CD4-positive, alpha-beta T cell treated with Interleukin-1 beta for 1 hour (primary cell): Measurements from ENCODE around the gene CACNA1H.
A peak's percentile ranks its signal among the peaks of the same experiment; 100 is the strongest.
"Not testable (repeated sequence)": the region's sequence is repeated elsewhere in the genome, so short reads cannot be mapped to it uniquely, and the experiment has no call there.

Experiments used
- DNase-seq, 2 donors: peaks; one replicate each; pipeline ENCODE4 v3.0.0-alpha.2; 2020 to 2022

The CACNA1H gene

DNA sequence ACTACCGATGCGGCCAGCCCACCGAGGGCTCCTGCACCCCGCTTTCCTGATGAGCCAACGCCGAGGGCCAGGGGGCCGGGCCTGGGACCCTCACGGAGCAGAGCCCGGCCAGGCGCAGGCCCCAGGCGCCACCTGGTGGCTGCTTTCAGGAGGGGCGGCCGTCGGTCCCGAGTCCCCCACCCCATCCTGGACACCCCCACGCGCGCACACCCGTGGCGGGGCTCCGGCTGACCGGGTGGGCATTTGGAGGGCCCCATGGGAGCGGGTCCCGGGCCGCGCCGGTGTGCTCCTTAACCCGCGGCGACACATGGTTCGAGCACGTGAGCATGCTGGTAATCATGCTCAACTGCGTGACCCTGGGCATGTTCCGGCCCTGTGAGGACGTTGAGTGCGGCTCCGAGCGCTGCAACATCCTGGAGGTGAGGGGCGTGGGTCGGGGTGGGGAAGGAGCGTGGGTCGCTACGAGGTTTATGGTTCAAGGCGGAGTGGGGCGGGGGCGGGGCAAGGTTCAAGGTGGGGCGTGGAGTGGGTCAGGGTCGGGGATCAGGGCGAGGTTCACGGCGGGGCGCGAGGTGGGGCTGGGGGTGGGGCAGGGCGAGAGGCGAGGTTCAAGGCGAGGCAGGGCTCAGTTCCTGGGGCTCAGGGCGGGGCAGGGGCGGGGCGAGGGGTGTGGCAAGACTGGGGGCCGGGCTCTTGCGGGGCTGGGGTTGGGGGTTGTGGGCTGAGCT, 41.9 kb downstream of the CACNA1H start:
- peak in 1 of 2 donors; percentile 4 for DNase-seq

DNA sequence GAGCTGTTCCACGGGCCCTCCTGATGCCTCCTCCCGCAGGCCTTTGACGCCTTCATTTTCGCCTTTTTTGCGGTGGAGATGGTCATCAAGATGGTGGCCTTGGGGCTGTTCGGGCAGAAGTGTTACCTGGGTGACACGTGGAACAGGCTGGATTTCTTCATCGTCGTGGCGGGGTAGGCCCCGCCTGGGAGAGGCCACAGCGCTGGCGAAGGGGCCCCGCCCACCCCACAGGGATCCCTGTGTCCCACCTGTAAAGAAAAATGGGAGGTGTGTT, 42.4 kb downstream of the CACNA1H start:
- DNase-seq = no peak

DNA sequence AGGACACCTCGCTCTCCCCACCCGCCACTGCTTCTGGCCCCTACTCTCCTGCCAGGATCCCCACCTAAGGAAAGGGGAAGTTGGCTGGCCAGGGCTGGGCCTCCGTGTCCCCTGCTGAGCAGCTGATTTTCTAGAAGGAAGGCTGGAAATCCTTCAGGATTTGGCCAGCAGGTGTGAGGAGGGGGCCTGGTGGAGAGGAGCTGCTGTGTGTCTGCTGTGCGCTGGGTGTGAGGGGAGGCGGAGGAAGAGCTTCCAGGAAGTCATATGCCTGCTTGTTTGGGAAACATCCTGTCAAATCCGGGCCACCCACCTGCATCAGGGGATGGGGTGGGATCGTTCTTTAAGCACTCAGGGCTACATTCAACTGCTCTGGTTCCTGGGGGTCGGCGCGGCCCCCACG, 43.6 kb downstream of the CACNA1H start:
- DNase-seq = no peak

DNA sequence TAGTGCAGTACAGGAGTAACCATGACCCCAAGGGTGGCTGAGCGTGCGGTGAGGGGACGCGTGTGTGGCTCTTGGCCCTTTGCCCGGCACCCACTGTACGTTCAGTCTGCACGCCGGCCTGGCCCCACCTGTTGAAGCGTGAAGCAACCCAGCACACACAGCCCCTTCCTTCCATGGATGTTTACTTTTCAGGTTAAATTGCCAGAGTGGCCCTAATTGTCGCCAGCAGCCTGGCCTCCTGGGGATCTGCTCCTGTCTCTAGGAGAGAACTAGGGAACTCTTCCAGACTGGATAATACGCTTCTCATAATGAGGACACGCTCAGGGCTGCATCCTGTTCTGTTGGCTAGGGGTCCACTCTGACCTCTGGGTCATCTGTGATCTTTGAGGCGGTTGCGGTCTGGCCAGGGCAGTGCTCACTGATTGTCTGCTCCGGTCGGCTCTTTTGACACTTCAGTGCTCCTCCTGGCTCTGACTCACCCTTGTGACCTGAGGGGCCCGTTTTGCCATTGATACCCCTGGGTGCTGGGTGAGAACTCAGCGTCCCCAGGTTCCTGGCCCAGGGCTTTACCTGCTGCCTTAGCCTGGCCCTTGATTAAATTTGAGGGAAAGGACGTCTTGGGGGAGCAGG, 44.4 kb downstream of the CACNA1H start:
- no peak for DNase-seq

DNA sequence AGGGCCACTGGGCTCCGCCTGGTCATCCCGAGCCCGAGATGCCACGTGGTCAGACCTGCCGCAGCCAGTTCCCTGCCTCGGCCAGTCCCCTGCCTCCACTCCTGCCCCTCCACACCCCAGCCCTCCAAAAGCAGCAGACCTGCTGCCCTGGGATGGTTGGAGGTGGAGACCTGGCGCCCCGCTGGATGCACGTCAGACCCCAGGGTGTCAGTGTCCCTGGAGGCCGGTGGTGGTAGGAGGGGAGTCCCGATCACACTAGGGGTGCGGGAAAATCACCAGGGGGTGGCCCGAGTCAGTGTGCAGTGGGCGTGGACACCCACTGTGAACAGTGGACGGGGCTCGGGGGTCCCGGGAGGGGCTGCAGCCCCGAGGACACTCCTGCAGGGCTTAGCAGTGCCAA, 45.3 kb downstream of the CACNA1H start:
- DNase-seq = no peak

DNA sequence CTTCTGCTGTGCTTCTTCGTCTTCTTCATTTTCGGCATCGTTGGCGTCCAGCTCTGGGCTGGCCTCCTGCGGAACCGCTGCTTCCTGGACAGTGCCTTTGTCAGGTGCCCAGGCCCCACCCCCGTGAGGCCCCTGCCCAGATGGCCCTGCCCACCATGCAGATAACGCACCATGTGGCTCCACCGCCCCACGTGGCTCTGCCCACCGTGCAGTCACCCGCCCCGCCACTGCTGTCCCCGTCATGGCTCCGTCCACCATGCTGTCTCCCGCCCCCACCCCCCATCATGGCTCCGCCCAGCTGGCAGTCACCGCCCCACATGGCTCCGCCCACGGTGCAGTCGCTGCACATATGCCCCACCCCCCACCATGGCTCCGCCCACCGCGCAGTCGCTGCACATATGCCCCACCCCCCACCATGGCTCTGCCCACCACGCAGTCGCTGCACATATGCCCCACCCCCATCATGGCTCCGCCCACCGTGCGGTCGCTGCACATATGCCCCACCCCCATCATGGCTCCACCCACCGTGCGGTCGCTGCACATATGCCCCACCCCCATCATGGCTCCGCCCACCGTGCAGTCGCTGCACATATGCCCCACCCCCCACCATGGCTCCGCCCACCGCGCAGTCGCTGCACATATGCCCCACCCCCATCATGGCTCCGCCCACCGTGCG, 45.9 kb downstream of the CACNA1H start:
- DNase-seq = not testable (repeated sequence)

DNA sequence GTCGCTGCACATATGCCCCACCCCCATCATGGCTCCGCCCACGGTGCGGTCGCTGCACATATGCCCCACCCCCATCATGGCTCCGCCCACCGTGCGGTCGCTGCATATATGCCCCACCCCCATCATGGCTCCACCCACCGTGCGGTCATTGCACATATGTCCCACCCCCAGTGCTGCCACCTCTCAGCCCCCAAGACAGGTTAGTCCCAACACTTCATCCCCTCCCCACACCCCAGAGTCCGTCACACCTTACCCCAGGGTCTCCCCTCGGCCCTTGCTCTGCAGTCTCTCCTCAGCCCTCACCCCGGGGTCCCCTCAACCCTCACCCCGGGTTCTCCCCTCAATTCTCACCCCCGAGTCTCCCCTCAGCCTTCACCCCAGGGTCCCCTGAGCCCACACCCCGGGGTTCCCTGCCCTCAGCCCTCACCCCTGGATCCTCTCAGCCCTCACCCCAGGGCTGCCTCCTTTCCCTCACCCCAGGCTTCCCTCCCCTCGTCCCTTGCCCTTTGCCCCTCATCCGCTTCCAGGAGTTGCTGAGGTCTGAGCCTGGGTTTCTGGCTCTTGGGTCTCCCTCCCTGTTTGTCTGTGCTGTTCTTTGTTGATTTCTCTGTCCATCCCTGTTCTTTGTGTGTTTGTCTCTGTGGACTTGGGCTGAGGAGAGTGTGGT, 46.6 kb downstream of the CACNA1H start:
- no peak for DNase-seq

DNA sequence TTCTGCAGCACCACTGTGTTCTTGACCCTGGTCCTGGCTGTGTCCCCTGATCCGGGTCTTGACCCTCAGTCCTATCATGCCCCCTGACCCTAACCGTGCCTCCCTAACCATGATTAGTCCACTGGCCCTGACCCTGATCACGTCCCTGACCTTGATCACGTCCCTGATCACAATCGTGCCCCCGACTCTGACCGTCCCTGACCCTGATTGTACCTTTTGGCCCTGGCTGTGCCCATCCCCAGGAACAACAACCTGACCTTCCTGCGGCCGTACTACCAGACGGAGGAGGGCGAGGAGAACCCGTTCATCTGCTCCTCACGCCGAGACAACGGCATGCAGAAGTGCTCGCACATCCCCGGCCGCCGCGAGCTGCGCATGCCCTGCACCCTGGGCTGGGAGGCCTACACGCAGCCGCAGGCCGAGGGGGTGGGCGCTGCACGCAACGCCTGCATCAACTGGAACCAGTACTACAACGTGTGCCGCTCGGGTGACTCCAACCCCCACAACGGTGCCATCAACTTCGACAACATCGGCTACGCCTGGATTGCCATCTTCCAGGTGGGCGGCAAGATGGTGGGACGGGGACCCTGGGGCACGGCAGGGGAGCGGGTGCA, 47.2 kb downstream of the CACNA1H start:
- no peak for DNase-seq

DNA sequence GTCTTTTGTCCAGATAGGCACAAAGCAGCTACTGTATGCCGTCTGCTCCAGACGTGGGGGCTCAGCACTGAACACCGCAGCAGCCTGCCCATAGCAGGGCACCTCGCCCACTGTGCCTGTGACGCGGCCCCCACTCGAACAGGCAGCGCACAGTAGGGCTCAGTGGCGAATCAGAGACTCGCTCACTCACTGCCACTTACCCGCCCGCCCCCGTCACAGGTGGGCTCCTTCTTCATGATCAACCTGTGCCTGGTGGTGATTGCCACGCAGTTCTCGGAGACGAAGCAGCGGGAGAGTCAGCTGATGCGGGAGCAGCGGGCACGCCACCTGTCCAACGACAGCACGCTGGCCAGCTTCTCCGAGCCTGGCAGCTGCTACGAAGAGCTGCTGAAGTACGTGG, 48.5 kb downstream of the CACNA1H start:
- no peak for DNase-seq

DNA sequence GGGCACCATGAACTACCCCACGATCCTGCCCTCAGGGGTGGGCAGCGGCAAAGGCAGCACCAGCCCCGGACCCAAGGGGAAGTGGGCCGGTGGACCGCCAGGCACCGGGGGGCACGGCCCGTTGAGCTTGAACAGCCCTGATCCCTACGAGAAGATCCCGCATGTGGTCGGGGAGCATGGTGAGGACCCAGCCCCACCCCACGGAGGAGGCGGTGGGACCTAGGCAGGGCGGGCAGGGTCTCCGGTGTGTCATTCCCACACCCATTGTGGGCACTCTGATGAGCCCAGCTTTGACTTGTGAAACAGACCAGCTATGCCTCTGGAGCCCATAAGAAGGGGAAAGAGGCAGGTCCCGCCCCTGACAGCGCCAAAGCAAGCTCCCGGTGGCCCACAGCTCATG, 49.4 kb downstream of the CACNA1H start:
- DNase-seq = no peak

DNA sequence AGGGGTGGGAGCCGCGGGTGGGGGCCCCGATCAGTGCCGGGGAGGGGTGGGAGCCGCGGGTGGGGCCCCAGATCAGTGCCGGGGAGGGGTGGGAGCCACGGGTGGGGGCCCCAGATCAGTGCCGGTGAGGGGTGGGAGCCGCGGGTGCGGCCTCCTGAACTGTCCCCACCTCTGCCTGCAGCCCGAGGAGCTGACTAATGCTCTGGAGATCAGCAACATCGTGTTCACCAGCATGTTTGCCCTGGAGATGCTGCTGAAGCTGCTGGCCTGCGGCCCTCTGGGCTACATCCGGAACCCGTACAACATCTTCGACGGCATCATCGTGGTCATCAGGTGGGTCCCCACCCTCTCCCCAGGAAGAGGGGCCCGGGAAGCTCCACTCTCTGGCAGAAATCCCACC, 52.0 kb downstream of the CACNA1H start:
- DNase-seq = no peak

DNA sequence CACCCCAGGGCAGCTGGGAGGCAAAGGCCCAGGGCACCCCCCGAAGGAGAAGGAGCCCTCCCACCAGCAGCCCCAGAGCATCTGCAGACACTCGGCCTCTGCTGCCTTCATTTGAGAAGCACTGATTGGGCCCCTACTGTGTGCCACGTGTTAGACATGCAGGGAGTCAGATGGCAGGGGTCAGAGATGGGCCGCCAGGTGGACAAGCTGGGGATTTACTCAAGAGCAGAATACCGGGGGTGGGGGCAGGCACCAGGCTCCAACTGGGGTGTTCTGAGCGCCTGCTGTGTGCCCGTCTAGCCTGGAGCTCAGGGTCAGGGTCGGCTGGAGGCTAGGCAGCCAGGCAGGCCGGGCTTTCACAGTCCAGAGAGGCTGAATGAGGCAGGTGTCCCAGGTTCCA, 53.4 kb downstream of the CACNA1H start:
- DNase-seq = no peak

DNA sequence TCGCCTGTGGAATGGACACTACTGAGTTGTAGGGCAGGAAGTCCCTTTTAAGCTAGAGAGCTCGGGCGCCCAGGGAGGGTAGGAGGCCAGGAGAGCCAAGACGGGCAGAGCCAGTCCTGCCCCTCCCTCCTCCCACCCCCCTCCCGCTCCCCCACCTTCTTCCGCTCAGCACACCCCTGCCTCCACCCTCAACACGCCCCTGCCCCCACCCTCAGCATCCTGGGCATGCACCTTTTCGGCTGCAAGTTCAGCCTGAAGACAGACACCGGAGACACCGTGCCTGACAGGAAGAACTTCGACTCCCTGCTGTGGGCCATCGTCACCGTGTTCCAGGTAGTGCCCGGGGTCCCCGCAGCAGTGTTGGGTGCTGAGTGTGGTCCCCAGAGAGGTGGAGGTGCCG, 53.9 kb downstream of the CACNA1H start:
- peak; percentile 8 to 31 for DNase-seq

DNA sequence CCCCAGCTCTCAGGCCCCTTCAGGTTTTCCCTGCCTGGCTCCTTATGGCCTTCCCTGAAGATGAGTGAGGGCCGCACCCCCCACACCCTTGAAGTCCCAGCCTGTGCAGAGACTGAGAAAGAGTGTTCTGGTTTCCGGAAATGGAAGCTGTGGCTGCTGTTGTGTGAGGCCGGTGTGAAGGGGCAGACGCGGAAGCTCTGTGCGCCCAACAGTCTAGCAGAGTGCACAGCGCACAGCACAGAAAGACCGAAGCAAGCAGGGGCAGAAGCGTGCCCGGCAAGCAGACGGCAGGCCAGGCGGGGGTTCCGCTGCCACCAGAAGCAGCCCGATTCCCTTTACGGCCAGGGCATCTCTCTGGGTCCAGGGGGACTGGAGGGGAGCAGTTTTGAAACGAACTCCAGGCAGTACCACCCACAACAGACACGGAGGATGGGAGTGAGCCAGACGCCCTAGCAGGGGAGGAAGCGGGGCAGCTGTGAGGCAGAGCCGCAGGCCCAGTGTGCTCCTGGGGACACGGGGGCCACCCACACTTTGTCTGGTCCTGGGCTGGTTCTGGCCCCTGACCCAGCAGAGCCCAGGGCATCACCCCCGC, 55.4 kb downstream of the CACNA1H start:
- peak in 1 of 2 donors; percentile 13 for DNase-seq

DNA sequence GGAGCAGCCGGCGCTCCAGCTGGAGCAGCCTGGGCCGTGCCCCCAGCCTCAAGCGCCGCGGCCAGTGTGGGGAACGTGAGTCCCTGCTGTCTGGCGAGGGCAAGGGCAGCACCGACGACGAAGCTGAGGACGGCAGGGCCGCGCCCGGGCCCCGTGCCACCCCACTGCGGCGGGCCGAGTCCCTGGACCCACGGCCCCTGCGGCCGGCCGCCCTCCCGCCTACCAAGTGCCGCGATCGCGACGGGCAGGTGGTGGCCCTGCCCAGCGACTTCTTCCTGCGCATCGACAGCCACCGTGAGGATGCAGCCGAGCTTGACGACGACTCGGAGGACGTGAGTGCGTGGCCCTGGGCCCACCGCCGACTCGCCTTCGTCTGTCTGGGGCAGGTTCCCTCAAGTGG, 56.2 kb downstream of the CACNA1H start:
- no peak for DNase-seq

DNA sequence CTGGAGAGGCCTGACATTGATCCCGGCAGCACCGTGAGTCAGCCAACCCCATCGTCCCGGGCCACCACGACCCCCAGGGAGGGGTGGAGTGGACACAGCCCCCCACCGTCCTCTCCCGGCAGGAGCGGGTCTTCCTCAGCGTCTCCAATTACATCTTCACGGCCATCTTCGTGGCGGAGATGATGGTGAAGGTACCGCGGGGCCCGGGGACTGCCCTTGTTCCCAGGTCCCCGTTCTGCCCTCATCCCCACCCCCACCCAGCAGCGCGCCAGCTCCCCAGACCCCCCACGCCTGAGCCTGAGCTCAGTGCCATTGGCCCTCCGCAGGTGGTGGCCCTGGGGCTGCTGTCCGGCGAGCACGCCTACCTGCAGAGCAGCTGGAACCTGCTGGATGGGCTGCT, 57.6 kb downstream of the CACNA1H start:
- no peak for DNase-seq

DNA sequence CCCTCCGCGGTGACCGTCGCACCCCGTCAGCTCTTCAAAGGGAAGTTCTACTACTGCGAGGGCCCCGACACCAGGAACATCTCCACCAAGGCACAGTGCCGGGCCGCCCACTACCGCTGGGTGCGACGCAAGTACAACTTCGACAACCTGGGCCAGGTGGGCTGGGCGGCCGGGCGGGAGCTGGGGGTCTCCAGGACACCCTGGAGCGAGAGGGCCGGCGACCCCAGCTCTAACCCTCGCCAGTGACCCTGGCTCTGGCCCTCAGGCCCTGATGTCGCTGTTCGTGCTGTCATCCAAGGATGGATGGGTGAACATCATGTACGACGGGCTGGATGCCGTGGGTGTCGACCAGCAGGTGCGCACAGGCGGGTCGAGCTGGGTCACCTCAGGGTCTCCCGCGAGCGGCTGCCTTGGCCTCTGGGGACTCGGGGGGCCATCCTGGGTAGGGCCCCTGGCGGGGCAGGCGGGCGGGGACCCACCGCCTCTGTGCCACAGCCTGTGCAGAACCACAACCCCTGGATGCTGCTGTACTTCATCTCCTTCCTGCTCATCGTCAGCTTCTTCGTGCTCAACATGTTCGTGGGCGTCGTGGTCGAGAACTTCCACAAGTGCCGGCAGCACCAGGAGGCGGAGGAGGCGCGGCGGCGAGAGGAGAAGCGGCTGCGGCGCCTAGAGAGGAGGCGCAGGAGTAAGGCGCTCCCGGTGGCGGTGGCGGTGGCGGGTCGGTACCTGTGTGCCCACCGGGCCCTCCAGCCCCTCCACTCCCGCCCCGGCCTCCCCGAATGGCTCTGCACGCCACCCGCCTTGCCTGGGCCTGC, 58.8 kb downstream of the CACNA1H start:
- DNase-seq = no peak

DNA sequence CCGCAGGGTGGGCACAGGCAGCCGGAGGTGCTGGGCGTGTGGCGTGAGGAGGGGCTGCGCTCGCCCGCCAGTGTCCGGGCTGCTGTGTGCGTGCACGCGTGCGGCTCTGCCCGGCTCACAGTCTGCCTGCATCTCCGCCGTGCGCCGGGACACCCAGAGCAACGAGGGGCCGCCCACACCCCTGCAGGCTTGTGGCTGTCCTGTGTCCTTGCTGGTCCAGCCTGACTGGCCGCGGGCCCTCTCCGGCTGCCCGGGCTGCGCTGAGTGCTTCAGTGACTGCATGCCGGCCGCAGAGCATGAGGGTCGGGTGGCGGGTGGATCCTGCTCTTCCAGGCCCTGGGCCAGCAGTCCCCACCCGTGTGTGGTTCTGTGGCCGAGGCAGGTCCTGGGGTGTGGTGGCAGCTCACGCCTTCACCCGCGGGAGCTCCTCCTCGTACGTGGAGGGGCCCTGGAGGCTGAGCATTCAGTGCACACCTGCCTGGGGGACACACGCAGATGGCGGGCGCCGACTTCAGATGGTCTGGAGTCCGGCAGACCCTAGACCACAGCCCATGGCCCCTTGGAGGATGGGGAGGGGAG, 59.8 kb downstream of the CACNA1H start:
- DNase-seq = no peak

DNA sequence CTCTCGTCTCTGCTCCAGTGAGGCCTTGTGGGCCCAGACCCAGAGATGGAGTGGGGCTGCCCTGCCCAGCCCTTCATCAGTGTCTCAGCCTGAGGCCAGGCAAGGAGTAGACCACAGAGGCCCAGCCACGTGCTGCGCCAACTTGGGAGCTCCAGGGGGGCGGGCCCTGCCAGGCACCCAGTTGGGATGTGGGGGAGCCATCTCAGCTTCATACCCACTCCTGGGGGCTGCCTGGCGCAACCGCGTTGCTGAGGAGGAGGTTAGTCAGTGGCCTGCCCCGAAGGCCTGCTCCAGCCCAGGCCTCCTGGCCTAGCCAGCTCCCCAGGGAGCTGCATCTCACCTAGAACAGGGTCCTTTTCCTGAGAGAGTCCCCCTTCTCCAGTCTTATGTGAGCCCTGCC, 60.3 kb downstream of the CACNA1H start:
- no peak for DNase-seq

DNA sequence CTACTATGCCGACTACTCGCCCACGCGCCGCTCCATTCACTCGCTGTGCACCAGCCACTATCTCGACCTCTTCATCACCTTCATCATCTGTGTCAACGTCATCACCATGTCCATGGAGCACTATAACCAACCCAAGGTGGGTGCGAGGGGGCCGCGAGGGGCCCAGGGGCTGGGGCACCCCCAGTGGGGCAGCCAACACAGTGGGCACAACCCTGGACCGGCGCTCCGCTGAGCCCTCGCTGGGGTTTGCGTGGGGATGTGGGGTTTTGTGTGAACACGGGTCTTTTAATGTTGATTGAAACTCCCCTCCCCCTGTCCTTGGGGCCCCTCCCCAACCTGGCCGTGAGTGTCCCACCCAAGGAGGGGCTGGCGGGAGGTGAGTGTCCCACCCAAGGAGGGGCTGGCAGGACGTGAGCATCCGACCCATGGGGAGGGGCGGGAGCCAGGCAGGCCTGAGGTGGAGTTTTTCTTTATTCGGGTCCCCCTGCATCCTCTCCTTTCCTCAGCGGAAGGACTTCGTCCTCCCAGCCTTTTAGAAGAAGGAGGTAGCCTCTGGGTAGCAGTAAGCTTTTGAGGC, 61.0 kb downstream of the CACNA1H start:
- no peak for DNase-seq

DNA sequence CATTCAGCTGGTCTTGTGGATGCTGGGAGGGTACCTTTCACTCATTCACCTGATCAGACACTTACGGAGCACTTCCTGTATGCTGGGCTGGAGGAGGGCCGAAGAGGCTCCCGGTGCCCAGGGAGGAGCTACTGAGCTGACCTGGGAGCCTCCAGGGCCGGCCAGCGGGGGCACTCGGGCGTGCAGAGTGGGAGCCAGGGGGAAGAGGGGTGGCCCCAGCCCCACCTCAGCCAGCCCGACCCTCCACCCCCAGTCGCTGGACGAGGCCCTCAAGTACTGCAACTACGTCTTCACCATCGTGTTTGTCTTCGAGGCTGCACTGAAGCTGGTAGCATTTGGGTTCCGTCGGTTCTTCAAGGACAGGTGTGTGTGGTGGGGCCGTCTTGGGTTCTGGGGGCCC, 61.8 kb downstream of the CACNA1H start:
- no peak for DNase-seq
